ENCODE measurements around the gene DGKD.
"Not testable (repeated sequence)": the region's sequence is repeated elsewhere in the genome, so short reads cannot be mapped to it uniquely, and the experiment has no call there.

The DGKD gene

DNA sequence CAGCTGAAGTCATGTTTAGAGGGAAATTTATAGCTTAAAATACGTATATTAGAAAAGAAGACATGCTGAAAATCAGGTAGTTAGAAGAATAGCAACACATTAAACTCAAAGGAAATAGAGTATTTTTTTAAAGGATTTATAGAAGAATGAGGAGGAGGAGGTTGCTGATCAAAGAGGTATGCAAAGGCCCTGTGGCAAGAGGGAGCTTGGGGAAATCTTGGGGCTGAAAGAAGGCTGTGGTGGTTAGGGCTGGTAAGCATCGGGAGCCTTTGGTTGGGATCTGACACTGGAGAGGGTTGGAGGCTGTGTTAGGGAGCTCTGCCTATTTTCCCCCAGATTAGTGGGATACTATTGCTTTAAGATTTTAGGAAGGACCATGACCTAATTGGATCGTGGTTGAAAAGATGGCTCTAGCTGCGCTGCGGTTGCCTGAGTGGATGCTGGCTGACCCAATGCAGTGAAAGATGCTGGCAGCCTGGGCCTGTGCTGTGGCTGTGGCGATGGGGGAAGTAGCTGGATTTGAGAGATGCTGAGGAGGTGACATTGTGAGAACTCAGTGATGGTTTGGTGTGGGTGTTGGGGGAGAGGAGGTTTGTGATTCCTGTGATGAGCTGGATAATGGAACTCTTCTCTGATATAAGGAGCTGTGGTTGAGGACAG lies 11.7 kb downstream of the DGKD start:
- DNase-seq, result no peak

DNA sequence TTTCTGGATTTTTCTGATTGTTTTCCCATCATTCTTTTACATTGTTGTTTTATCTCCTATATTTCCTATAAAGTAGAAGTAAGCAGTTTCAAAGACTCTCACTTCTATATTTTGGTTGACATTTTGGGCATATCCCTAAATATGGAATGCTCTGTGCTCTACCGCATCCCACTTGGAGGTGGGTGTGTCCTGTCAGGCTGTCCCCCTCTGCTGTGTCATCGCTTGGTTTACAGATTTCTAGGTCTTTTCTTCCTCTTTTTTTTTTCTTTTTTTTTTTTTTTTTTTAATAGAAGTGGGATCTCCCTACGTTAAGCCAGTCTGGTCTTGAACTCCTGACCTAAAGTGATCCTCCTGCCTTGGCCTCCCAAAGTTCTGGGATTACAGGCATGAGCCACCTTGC lies 13.3 kb downstream of the DGKD start:
- no peak for DNase-seq

- no peak for DNase-seq
Measured at GRCh38 chr2:233368756-233369155, 14.5 kb downstream of the DGKD start.

GRCh38 chr2:233369462-233369861 lies 15.2 kb downstream of the DGKD start:
- DNase-seq, result no peak

- no peak for DNase-seq
Measured at GRCh38 chr2:233369897-233370685, 15.8 kb downstream of the DGKD start.

DNA sequence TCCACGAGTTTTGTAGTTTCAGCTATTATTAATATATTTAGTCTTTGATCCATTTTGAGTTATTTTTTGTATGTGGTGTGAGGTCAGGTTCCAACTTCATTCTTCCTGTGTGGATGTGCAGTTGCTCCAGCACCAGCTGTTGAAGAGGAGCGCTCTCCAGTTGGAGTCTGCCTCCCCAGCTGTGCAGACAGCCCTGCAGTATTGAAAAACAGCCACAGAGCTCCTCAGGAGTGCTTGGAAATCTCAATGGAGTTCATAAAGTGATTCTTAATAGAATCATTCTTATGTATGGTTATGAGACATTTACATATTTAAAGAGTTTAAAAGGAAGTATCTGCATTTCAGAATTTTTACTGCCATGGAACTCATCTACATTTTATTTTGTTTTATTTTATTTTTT lies 17.3 kb downstream of the DGKD start:
- no peak for DNase-seq

DNA sequence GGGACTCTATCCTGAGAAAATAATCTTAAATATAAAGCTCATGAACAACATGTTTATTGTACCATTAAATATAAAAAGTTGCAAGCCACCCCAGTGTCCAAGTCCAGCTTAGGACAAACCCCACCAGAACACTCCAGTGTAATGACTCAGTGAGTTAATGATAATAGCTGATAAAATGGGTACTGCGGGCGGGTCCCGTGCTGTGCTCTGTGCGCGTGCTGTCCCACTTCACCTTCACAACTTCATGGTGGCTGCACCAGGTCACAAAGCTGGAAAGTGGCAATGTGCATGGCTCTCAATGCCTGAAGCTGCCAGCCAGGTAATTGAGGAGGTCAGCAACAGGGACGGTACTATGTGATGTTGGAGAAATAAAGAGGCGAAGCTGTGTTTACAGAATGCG lies 18.6 kb downstream of the DGKD start:
- DNase-seq, result no peak

- no peak for DNase-seq
Measured at GRCh38 chr2:233373316-233373715, 19.0 kb downstream of the DGKD start.

DNA sequence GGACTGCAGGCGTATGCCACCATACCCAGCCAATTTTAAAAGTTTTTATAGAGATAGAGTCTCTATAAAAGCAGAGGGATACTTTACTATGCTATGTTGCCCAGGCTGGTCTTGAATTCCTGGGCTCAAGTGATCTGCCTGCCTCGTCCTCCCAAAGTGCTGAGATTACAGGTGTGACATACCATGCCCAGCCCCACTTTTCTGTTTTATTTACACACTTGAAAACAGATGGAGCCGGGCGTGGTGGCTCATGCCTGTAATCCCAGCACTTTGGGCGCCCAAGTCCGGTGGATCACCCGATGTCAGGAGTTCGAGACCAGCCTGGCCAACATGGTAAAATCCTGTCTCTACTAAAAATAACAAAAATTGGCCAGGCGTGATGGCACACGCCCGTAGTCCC lies 20.5 kb downstream of the DGKD start:
- DNase-seq, result not testable (repeated sequence)

DNA sequence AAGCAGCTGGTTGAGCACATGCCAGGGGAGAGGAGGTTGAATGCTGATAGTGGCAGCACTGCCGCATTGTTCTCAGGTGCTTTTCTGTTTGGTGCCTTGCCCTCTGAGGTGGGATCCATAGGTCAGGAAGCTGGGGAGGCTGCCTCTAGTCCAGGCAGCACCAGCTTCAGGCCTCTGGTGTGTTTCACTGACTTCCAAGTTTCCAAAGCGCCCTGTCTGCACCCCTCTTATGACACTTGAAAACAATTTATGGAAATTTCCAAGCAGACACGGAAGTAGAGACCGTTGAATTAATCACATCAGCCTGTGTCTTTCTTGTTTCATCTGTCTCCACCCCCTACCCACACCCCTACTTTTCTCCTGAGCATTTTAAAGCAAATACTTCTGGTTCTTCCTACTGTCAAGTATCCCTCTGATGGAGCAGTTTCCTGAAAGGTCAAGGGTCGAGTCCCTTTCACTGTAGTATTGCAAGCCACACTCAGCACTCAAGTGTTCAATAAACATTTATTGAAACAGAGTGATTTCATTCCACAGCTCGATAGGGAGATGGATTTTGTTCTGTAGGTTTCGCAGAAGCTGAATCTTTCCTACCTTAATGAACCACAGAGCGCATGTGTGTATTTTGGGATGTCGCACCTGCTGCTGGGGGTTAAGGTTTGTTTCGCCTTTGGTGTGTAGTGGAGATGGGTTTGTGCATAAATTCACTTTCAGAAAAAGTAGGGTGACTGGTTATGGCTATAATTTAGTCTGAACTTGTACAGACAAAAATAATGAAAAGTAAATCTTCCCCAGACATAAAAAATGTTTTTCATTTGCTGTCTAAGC lies 21.4 kb downstream of the DGKD start:
- DNase-seq, result no peak

- no peak for DNase-seq
Measured at GRCh38 chr2:233379034-233379433, 24.7 kb downstream of the DGKD start.

DNA sequence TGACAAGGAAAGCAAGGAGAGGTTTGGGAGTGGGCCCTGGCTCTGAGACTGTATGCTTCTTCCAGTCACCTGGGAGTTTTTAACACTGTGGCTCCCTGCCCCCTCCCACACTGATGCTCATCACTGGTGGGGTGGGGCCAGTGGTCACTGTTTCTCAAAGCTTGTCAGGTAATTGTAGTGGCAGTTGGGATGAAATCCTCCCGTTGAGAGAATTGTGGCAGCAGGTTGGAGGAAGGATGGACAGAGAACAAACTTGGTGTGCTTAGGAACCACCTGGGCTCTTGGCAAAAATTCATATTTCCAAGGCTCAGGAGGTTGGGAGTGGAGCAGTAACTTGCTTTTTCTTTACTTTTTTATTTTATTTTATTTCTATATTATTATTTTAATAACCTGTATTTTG lies 25.1 kb downstream of the DGKD start:
- no peak for DNase-seq

DNA sequence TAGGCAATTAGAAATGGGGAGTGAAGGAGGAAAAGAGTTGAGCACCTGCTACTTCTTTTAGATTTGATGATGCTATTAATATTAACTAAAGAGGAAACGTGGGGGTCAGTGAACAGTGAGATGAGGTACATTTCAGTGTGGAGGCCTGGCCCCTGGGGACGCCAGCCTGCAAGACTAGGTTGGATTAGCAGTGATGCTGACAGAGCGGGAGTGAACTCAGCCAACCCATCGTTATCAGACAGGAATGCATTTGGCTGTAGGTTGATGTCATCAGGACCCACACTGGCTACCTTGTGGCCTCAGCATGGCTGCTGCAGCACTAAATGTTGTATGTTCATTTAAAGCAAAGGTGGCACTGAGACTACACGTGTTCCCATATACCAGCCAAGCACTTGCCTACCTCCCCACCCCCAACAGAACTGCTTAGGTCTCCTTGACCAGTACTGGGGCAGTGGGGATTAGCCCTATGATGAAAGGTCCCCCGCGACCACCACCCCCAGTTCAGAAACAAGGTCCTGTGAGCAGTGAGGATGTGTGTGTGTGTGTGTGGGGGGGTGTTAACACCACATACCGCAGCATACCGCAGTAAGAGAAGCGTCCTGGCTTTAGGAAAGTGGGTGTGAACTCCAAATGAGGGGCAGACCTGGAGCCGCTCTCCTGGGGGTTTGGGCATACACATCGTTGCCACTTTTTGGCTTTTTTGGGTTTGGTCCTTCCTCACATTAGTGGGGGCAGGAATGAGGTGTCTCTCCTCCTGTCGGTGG lies 26.0 kb downstream of the DGKD start:
- no peak for DNase-seq

DNA sequence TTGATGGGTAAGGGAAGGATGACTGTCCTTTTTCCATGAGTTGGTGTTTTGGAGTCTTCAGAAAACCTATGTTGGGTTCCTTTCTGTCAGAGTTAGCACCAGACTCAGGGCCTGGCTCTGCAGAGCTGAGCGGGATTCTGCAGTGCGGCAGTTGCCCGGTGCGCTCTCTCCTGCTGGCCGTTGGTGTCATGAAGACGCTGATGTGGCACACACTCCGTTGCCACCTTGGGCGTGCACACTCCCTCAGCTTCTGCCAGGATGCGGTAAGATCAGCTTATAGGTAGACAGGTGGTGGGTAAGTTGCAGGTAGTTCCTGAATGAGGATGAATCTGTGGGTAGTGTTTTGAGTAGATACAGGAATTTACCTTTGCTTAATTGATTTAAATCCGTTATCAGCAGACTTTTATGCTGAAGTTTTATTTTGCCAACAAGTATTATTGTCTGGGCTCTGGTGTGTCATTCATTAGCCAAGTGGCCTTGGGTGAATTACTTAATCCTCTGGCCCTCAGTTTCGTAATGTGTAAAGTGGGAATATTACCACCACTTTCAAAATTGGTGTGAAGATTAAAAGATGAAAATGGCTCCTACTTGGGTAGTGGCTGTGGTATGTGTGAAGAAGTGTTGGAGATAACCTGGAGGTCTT lies 26.8 kb downstream of the DGKD start:
- DNase-seq, result no peak

GRCh38 chr2:233381638-233381995 lies 27.3 kb downstream of the DGKD start:
- DNase-seq, result no peak

- no peak for DNase-seq
Measured at GRCh38 chr2:233384015-233384414, 29.7 kb downstream of the DGKD start.

DNA sequence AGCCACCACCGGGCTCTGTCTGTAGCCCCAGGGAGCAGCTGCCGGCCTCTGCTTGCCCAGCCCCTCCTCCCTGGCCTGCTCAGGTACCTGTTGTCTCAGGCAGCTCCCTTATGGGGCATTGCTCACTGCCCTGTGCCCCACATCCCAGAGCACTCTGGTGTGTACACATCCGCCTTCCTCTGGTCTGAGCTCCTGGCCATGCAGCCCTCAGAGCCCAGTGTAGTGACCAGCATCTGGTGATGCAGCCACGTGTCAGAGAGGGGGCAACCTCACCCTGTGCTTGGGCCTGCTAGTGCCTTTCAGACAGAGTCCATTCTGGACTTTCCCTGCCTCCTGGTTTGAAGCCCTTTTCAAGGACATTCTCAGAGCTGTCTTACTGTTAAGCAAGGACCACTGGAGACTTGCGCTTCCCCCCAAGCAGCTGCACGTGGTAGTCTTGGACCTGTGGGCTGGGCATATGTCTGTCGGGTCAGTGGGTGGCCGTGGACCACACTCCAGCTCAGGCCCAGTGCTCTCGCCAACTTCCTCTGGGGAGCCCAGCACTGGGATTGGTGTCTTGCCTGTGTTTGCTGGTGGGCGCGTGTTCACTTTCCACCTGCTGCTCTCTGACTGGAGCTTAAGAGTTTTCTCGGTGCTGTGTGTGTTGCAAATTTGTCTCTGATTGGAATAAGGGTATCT lies 30.7 kb downstream of the DGKD start:
- no peak for DNase-seq

DNA sequence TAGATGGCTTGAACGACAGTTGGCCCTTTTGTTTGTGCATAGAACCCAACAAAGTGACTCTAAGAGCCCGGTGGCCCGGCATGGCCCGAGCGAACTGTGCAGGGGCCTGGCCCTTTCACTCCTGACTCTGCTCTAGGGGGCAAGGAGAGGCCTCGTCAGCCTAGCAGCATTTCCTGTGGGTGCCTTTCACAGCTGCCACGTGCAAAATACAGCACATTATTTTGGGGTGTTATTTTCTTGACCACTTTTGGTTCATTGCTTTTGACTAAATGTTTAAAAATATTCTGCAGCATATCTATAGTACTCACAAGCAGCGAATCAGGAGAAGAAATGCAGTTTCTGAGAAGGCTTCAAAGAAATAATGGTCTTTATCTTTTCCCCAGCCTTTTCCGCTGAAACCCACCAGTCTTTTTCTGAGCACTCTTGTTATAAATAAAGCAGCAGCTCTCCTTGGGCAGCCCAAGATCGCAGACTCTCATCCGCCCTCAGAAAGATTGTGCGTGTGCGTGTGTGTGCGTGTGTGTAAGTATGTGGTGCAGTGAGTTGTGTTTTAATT lies 31.3 kb downstream of the DGKD start:
- DNase-seq, result no peak

- no peak for DNase-seq
Measured at GRCh38 chr2:233386382-233387041, 32.2 kb downstream of the DGKD start.

- DNase-seq, result no peak
Measured at GRCh38 chr2:233387225-233387624, 32.9 kb downstream of the DGKD start.
